Measurements from ENCODE around the gene SMTNL2. TPM values are rescaled to one million over a fixed set of nuclear protein-coding genes. Genes with fewer than 3 reads are reported as not detected.
"Not testable (repeated sequence)": the region's sequence is repeated elsewhere in the genome, so short reads cannot be mapped to it uniquely, and the experiment has no call there.

Gene SMTNL2
- total RNA-seq, 4 donors from 2014 or later: 0.25 to 3.0 (median 1.0) TPM; not detected in 1

DNA sequence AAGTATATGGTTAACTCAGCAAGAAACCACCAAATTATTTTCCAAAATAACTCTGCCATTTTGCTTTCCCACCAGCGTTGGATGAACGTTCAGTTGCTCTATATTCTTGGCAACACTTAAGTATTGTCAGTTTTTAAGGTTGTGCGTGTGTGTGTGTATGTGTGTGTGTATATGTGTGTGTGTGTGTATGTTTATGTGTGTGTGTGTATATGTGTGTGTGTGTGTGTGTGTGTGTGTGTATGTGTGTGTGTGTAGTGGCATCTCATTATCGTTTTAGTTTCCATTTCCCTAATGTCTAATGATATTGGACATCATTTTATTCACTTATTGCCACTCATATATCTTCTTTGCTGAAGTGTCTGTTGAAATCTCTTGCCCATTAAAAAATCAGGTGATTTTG lies 11.2 kb upstream of the SMTNL2 start:
- intact Hi-C loops (cut with DNase I; ENCODE audit: low total_unique reads): no loop called here
- H3K4me3 ChIP-seq (ENCODE audit: low read depth, poor library complexity, severe bottlenecking): no peak overlapping the region
- no peak for DNase-seq (ENCODE audit: low spot score in 2 of 2)
- WGBS, 2 donors: 64% methylated on average over 4 of the region's 4 CpGs
- TF ChIP-seq CTCF (IDR thresholded peaks at IDR 0.05): no peak
- TF ChIP-seq POLR2A (IDR thresholded peaks at IDR 0.05): no peak

DNA sequence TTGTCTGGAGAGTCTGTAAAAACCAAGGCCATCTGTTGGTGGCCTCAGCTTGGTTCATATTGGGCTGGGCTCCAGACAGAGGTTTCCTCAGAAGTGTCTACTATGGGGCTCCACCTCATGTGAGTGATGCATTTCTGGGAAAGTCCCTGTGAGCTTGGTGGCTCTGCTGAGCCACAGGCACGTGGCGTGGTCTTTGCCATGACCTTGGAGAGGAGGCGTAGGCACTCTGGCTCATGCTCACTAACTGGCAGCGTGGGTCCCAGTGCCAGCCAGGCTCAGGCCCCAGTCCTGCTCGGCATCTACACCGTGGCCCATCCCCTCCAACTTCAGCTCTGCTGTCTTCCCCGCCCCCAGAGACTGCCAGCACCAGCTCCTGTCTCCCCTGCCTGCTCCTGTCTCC lies 10.7 kb upstream of the SMTNL2 start:
- intact Hi-C loops (cut with DNase I; ENCODE audit: low total_unique reads): no loop called here
- no peak for DNase-seq (ENCODE audit: low spot score in 2 of 2)
- TF ChIP-seq POLR2A (IDR thresholded peaks at IDR 0.05): no peak
- 44 to 52% methylated on average over 7 of the region's 7 CpGs for WGBS, 2 donors
- H3K4me3 ChIP-seq (ENCODE audit: low read depth, poor library complexity, severe bottlenecking): no peak overlapping the region

GRCh38 chr17:4574448-4575045 lies 9.8 kb upstream of the SMTNL2 start:
- intact Hi-C loops (cut with DNase I; ENCODE audit: low total_unique reads): no loop called here
- H3K4me3 ChIP-seq (ENCODE audit: low read depth, poor library complexity, severe bottlenecking): no peak overlapping the region
- no peak for DNase-seq (ENCODE audit: low spot score in 2 of 2)
- TF ChIP-seq CTCF (IDR thresholded peaks at IDR 0.05) (no peak), POLR2A (IDR thresholded peaks at IDR 0.05) (no peak)
- 94% methylated on average over 9 of the region's 9 CpGs for WGBS, 2 donors

DNA sequence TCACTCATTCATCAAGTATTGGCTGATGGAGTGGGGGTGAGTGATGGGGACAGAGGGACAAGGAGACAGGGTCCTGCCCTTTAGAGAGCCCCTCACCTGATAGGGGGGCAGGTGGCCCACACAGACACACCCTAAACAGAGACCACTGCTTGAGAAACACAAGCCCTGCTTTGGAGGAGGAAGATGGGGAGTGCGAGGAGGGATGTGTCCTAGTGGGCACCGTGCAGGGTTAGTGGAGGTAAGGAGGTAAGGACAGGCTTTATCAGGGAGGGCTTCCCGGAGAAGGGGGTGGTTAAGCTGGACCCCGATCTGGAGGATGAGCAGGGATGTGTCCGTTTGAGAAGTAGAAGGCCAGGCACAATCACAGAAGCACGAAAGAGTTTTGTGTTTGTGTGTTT lies 8.2 kb upstream of the SMTNL2 start:
- DNase-seq (ENCODE audit: low spot score in 2 of 2): no peak
- TF ChIP-seq CTCF (IDR thresholded peaks at IDR 0.05): no peak
- TF ChIP-seq POLR2A (IDR thresholded peaks at IDR 0.05): no peak
- WGBS, 2 donors: 80 to 84% methylated on average over 6 of the region's 6 CpGs
- intact Hi-C loops (cut with DNase I; ENCODE audit: low total_unique reads): no loop called here
- no peak overlapping the region for H3K4me3 ChIP-seq (ENCODE audit: low read depth, poor library complexity, severe bottlenecking)

DNA sequence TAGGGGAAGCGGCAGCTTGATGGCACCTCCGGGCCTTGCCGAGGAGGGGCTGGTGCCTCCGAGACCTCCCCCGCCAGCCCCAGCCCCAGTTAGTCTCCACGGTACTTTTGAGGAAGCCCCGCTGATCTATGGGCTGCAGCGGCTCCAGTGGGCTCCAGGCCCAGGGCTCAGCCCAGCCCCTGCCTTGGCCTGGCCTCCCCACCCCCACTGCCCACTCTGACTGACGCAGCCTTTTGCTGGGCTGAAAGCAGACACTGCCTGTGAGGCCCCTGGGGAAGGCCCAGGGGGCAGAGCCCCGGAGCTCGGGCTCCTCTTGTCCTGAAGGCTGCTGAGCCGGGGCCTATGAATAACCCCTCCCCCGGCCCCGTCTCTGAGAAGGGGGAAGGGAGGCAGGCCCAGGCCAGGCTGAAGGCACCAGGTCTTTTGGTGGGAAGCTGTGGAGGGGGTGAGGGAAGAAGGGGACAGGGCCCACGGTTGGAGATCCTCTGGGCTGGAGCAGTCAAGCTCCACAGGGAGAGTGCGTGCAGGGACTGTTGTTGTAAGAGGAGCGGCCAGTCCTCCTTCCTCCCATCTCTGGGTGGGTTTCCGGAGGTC lies 7.5 kb upstream of the SMTNL2 start:
- TF ChIP-seq POLR2A (IDR thresholded peaks at IDR 0.05) (no peak), CTCF (IDR thresholded peaks at IDR 0.05) (no peak)
- intact Hi-C loops (cut with DNase I; ENCODE audit: low total_unique reads): no loop called here

DNA sequence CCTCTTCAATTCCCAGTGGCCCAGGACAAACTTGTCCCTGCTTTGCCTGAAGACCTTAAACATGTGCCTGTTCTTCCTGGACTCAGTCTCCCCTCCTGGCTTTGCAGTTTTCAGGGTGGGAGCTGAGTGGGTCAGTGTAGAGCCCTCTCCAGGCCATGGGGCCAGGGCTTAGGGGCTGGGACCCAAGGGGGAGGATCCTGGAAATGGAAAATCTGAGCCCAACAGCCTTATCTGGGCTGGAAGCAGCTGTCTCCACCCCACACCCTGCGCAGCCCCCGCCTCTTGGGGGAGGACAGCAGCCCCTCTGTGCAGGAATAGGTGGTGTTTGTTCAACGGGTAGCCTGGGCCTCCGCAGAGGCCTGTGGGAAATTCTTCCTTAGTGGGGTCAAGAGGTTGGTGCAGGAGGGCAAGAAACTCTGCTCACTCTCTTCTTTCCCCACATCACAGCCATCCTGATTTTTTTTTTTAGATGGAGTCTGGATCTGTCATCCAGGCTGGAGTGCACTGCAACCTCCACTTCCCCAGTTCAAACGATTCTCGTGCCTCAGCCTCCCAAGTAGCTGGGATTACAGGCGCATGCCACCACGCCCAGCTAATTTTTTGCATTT lies 6.8 kb upstream of the SMTNL2 start:
- 87 to 94% methylated on average over 8 of the region's 8 CpGs for WGBS, 2 donors
- no peak overlapping the region for H3K4me3 ChIP-seq (ENCODE audit: low read depth, poor library complexity, severe bottlenecking)
- DNase-seq (ENCODE audit: low spot score in 2 of 2): no peak
- TF ChIP-seq POLR2A (IDR thresholded peaks at IDR 0.05): no peak
- TF ChIP-seq CTCF (IDR thresholded peaks at IDR 0.05): no peak
- intact Hi-C loops (cut with DNase I; ENCODE audit: low total_unique reads): no loop called here

More for the DNA sequence above, 7.5 kb upstream of the SMTNL2 start:
- WGBS, 2 donors: 72 to 79% methylated on average over 15 to 18 of the region's 18 CpGs
- DNase-seq (ENCODE audit: low spot score in 2 of 2): no peak
- no peak overlapping the region for H3K4me3 ChIP-seq (ENCODE audit: low read depth, poor library complexity, severe bottlenecking)

GRCh38 chr17:4578349-4578748 lies 6.0 kb upstream of the SMTNL2 start:
- 98 to 100% methylated on average over 4 to 16 of the region's 24 CpGs for WGBS, 2 donors
- DNase-seq (ENCODE audit: low spot score in 2 of 2); intact Hi-C loops (cut with DNase I; ENCODE audit: low total_unique reads); H3K4me3 ChIP-seq (ENCODE audit: low read depth, poor library complexity, severe bottlenecking): not testable (repeated sequence)
